ENCODE results near the gene HDAC9.

HDAC9 gene

DNA sequence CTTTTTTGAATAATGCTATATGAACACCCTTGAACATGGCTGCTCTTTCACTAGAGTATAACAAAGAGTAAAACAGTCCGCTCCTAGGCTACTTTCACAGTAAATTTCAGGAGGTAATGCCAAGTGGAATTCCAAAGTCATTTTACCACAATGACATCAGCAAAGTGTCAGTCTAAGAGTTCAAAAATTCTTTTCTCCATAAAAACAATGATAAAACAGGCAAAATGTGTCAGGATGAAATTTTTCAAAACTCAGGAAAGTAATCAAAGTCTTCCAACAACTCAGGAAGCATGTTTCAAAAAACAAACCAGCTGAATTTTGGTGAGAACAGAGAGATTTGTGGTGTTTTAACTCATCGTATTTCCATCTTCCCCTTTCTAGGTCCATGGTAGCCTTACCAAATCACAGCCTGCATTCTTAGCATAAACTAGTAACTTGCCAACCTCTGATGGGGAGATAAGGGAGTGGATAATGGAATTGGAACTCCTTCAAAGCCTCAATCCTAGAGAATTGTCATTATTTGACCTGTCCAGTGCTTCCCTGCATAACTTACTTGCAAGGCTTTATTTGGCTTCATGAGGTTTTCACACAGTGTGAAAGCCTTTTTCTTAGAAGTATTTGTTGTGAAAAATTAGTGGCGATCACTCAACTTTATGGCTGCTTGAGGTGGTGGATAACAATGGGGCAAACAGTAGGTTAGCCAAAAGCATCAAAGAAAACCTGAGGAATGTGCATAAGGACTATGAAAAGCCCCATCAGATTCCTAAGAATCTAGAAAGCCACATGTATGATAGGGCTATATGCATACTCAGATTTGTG, 302.7 kb downstream of the HDAC9 start:
- no peak for DNase-seq

DNA sequence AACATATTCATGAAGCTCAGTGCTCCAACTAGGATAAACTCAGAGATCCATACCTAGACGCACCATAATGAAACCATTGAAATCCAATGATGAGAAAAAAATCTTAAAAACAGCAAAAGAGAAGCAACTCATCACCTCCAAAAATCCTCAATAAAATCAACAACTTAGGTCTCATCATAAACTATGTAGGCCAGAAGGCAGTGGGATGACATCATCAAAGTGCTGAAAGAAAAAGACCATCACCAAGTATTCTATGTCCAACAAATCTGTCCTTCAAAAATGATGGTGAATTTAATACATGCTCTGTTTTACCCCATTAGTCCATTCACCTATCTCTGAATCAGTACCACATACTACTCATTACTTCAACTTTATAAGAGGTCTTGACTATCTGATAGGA, 304.4 kb downstream of the HDAC9 start:
- DNase-seq = no peak

GRCh38 chr7:18803923-18804322, 308.4 kb downstream of the HDAC9 start:
- no peak for DNase-seq

DNA sequence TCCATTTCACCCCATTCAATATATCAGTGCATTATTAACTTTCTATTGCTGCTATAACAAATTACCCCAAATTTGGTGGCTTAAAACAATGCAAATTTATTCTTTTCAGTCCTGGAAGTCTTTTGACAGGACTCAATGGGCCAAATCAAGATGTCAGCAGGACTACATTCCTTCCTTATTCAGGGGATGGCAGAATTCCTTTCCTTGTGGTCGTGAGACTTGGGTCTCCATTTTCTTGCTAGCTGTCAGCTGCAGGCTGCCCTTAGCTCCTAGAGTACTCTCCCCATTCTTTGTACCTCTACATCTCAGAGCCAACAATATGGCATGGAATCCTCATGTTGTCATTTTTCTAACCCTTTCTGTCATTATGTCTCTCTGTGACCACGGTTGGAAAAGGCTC, 310.6 kb downstream of the HDAC9 start:
- DNase-seq = no peak

GRCh38 chr7:18808026-18808425, 312.5 kb downstream of the HDAC9 start:
- no peak for DNase-seq

GRCh38 chr7:18815261-18815960, 319.9 kb downstream of the HDAC9 start:
- DNase-seq = no peak

DNA sequence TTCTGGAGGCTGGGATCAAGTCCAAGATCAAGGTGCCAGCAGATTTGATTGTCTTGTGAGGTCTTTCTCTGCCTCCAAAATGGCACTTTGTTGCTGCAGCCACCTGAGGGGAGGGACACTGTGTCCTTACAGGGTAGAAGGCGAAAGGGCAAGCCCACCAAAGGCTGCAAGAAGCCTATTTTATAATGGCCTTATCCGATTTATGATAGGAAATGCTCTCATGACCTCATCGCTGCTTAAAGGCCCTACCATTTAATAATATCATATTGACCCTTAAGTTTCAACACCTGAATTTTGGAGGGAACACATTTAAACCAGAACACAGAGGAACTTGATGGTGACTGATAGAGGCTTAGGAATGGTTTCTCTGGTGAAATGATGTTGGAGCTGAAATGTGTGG, 325.4 kb downstream of the HDAC9 start:
- DNase-seq = no peak

DNA sequence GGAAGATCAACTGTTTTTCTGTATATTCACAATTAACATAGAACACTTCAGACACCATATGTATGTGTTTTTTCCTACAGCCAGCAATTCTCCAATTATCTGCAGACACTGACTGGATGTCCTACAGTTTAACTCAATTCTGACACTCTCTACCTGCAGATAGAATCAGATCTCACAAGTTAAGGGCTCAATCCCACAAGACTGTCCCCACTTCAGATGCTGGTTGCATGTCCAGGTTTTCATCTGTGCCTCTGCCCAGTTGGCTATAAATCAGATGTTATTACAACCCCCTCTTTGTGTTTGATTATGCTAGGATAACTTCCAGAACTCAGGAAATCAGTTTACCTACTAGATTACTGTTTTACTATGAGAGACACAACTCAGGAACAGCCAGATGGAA, 326.0 kb downstream of the HDAC9 start:
- no peak for DNase-seq

GRCh38 chr7:18824157-18824556, 328.6 kb downstream of the HDAC9 start:
- DNase-seq = no peak

GRCh38 chr7:18828260-18828993, 332.9 kb downstream of the HDAC9 start:
- DNase-seq = no peak

DNA sequence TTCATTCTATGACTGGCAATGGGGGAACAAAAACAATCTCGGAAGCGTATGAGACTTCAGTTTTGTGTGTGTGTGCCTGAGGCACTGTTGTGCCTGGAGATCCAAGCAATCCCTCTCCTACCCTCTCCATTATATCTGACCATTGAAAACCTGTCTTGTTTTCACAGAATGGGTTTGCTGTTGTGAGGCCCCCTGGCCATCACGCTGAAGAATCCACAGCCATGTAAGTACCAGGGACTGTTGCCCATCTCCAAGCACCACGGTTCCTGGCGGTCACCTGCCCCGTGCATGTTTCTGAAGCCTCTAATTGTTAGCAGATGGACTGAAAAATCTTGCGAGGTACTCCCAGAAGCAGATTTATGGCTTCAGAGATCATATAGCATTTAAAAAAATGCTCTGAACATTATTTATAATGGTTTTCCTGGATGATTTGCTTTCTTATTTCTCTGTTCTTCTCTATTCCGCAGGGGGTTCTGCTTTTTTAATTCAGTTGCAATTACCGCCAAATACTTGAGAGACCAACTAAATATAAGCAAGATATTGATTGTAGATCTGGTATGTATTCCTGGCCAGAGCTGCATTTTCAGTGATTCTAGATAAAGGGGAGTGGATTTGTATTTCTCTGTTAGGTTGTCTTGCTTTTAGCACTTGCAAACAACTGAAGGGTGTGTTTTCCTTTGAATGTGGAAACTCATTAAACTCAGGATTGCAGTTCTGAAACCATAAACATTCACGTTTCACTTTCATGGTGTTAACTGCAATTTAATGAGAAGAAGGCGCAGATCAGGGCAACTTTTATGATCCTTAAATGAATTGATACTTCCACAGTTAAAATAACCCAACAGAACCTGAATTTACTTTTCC, 333.7 kb downstream of the HDAC9 start:
- no peak for DNase-seq

GRCh38 chr7:18829858-18830285, 334.3 kb downstream of the HDAC9 start:
- no peak for DNase-seq

- no peak for DNase-seq
Measured at GRCh38 chr7:18831419-18831818, 335.9 kb downstream of the HDAC9 start.

GRCh38 chr7:18831943-18832342, 336.4 kb downstream of the HDAC9 start:
- DNase-seq = no peak

DNA sequence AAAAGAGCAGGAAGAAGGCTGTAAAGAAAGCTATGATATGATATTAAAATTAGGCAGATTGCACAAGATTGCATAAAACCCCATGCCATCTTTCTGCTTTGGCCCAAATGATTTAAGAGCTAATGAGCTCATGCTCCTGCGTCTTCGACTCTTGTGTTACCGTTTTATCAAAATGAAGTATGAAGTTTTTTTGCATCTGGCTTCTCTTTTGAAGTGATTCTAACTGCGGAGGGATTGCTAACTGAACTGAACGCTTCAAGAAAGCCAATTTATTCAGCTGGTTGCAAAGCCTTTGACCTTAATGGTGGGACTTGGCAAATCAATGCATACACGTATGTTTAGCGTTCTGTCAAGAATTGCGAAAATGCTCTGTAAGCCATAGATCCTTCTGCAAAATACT, 339.0 kb downstream of the HDAC9 start:
- DNase-seq = no peak

GRCh38 chr7:18835001-18835690, 339.6 kb downstream of the HDAC9 start:
- DNase-seq = no peak

GRCh38 chr7:18843979-18844378, 348.4 kb downstream of the HDAC9 start:
- DNase-seq = no peak

DNA sequence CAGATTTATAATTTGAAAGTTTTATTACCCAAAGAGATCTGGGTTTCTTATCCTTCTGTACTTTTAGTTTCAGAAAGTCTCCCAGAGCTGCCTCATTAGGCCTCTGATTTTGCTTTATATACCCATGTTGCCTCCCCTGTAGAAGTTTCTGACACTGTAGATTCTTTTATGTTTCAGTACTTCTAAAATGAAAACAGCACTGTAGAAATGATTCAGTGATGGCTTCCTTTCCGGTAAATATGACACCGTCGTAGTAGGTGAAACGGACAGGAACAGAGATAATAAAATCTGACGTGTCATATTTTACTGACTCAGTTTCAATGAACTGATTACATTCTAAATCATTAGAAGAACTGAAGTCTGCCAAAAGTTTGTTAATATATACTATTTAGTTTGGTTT, 349.2 kb downstream of the HDAC9 start:
- DNase-seq = no peak

DNA sequence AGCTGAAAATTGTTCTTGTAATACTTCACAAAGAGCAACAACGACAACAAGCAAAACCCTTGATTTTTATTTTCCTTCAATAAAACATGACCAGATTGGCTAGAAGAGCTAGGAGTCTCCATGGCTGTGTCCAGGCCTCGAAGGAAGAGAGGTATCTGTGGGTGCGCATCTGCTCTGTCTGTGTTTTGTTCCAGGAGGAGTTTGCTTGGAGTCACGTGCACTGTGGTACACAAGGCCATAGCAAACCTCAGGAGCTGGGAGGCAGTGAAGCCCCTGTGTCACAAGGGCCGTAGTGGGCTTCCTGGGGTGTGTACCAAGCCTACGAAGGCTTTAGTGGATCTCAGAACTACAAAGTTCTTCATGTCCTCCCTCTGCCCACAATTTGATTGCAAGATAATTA, 350.2 kb downstream of the HDAC9 start:
- DNase-seq = no peak

DNA sequence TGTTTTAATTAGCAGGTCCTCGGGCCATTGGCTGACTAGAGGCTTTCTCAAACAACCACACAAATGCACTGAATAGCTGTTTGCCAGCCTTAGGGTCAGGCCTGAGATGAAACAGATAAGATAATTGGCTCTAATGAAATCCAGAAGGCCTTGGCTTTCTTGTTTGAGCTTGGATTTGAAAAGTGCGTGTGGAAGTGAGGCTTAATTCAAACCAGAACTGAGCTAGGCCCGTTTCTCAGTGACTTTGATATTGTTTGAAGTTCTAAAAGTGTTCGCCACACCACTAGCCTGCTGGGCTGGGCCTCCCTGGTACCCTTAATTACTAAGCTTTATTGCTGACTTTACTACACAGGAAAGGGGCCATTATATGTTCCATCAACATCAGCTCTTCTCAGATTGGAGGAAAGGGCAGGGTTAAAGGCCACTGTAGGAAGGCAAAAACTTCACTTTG, 351.2 kb downstream of the HDAC9 start:
- no peak for DNase-seq

GRCh38 chr7:18849130-18849529, 353.6 kb downstream of the HDAC9 start:
- DNase-seq = no peak

- DNase-seq = no peak
Measured at GRCh38 chr7:18855796-18856195, 360.2 kb downstream of the HDAC9 start.
